ENCODE data around the gene ZNF501.

The ZNF501 gene

DNA sequence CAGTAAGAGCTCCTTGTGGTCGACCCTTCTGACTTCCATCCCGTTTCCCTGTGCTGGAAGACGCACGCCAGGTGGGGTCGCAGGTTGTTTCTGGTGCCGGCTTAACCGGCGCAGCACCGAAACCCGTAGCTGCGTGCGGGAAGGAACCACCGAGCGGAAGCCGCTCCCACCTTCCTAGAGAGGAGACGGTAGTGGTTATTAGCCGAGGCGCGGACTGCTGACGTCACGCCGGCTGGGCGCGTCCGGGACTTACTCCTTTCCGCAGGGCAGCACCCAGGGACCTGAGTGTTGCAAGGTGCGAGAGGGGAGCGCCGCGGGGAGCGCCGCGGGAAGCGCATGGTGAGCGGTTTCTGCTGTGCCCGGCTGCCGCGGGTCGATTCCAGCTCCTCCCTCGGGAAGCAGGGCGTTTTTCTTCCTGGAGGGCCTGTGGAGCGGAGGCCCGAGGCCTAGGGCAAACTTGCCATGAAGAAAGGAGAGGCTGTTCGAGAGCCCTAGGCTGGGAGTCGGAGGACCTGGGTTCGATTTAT is at the start of gene ZNF501:
Gene ZNF501 (plus strand): TSS at position 252 of the 527 bp plus-strand sequence. CDS start 4,787 bp downstream, outside the sequence.
- DNase-seq, result no peak

DNA sequence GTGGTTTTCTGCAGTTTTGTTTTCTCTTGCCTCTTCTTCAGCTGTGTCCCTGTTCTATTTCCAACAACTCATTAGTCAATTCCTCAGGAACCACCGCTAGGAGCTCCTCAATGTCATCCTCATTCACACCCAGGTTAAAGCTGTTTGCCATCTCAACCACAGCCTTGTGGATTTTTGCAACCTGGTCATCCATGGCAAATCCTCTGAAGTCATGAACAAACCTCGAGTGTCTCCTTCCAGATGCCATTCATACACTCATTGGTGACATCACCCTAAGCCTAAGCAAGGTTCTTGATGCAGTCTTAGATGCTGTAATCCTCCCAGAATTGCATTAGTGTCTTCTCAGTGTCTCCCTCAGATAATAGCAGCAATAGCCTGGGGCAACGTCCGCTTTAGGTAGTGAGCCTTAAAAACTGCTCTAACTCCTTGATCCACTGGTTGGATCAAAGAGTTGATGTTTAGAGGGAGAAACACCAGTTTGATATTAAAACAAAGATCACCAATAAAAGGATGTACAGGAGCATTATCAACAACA is 48.4 kb upstream of the ZNF501 start:
- DNase-seq, result no peak

GRCh38 chr3:44682182-44682896 is 47.1 kb upstream of the ZNF501 start:
- no peak for DNase-seq

GRCh38 chr3:44685128-44685800 is 44.2 kb upstream of the ZNF501 start:
- no peak for DNase-seq

- DNase-seq, result no peak
Observed at GRCh38 chr3:44687898-44688297, 41.5 kb upstream of the ZNF501 start.

DNA sequence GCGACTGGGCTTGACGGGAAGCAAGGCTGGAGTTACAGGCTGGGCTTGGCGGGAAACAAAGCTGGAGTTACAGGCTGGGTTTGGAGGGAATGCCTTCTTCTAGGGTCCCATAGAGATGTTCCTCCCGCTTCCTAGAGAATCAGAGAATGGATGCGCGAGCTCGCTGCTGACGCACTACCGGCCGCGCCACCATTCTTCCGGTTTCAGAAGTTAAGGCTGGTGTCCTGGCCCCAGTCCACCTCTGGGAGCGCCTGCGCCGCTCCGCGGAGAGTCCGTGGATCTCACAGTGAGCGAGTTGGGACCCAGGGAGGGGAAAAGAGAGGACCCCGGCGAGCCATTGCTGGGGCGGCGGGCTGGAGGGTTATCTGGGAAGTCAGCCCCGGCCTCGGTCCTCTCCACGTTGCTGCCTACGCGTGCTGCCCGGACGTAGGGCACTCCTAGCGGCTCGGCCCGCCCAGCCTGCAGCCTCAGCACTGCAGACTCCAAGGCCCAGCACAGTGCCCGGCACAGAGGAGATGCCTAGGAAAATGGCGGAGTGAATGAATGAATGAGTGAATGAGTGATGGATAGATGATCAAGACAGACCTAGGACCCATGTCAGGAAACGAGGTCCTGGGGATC is 16.9 kb upstream of the ZNF501 start, which contains the start of gene ZNF502:
Gene ZNF502 (plus strand): TSS at position 206 of the 621 bp plus-strand sequence. CDS start 7,602 bp downstream, outside the sequence.
- no peak for DNase-seq

GRCh38 chr3:44721231-44722102 is 8.0 kb upstream of the ZNF501 start:
- no peak for DNase-seq

GRCh38 chr3:44722103-44722401 is 7.4 kb upstream of the ZNF501 start:
- no peak for DNase-seq

DNA sequence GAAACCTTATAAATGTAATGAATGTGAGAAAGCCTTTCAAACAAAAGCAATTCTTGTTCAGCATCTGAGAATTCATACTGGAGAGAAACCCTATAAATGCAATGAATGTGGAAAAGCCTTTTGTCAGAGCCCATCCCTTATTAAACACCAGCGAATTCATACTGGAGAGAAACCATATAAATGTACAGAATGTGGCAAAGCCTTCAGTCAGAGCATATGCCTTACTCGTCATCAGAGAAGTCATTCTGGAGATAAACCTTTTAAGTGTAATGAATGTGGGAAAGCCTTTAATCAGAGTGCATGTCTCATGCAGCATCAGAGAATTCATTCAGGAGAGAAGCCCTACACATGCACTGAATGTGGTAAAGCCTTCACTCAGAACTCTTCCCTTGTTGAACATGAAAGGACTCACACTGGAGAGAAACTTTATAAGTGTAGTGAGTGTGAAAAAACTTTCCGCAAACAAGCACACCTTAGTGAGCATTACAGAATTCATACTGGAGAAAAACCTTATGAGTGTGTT is 5.3 kb downstream of the ZNF501 start:
- DNase-seq, result no peak

DNA sequence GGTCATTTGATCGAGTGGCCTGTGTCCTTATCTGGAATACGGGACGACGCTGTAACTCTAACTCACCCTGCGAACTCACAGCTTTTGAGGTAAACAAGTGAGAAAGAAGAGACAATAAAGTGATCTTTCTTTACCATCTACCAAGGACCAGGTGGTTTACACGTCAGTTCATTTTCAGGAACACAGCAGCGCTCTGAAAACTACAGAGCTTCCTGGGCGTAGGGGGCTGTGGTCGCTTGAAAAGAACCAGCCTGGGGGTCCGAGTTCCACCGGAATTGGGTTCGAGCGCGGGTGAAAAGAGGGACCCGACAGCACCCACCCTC is 31.6 kb downstream of the ZNF501 start:
- no peak for DNase-seq

- peak; percentile 68 for DNase-seq
Observed at GRCh38 chr3:44761424-44762169, 32.2 kb downstream of the ZNF501 start, which contains the start of the genes KIAA1143 and KIF15. Gene KIAA1143, minus strand, starts transcription at chr3:44761619. Its CDS starts 17 bp downstream, at chr3:44761602. Gene KIF15, plus strand, starts transcription at chr3:44761794. Its CDS starts 72 bp downstream, at chr3:44761866.

GRCh38 chr3:44762170-44762677 is 32.8 kb downstream of the ZNF501 start:
- DNase-seq, result no peak

- no peak for DNase-seq
Observed at GRCh38 chr3:44762690-44763089, 33.3 kb downstream of the ZNF501 start.

- no peak for DNase-seq
Observed at GRCh38 chr3:44764248-44764647, 34.8 kb downstream of the ZNF501 start.

GRCh38 chr3:44771424-44772098 is 42.1 kb downstream of the ZNF501 start:
- DNase-seq, result no peak

DNA sequence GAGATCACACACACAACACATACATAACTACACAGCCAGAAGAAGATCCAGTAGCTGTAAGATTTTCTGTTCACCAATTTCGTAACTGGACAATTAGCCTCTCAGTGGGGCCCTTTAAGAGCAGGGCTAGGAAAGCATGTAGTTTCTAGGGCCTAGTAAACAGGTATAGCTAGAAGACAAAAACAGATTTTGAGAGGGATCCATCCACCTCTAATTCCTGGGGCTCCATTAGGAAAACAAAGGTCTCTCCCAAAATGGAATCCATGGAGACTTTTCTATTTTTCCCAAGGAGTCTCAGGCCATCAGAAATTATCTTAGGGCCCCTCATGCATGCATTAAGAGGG is 42.6 kb downstream of the ZNF501 start:
- DNase-seq, result no peak

DNA sequence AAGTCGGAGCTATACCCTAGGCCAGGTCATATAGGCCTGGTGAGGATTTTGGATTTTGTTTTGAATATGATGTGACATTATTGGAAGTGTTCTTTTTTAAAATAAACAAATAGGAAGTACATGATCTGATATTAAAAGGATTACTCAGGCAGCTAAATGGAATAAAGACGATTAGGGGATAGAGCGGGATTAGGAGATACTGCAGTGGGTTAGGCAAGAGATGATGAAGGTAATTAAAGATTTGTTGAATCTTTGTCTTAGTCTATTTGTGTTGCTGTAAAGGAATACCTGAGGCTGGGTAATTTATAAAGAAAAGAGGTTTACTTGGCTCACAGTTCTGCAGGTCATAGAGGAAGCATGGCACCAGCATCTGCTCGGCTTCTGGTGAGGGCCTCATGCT is 53.5 kb downstream of the ZNF501 start:
- no peak for DNase-seq

All from SIG-M5 (cell line).